BE2C (cell line): ENCODE data around the gene ABHD5.
"Not testable (repeated sequence)": the region's sequence is repeated elsewhere in the genome, so short reads cannot be mapped to it uniquely, and the experiment has no call there.

Experiments used
- DNase-seq: peaks from one replicate; pipeline ENCODE4 v3.0.0-alpha.2; 2020
- H3K27me3 ChIP-seq: fragments of 250-450 bp; sonication (Bioruptor Pico); 2 replicates; pipeline ENCODE4 v1.5.1; 2020; ENCODE audit warnings: mild to moderate bottlenecking
- H3K36me3 ChIP-seq: fragments of 250-450 bp; sonication (Bioruptor Pico); 2 replicates; pipeline ENCODE4 v1.5.1; 2020; ENCODE audit warnings: mild to moderate bottlenecking
- H3K4me1 ChIP-seq: fragments of 250-450 bp; sonication (Bioruptor Pico); 2 replicates; pipeline ENCODE4 v1.5.1; 2020
- H3K4me3 ChIP-seq: 2 replicates; pipeline ENCODE4 v1.5.1; 2011; ENCODE audit warnings: low read depth, low read length
- H3K9me3 ChIP-seq: fragments of 250-450 bp; sonication (Bioruptor Pico); 2 replicates; pipeline ENCODE4 v1.5.1; 2020
- CTCF ChIP-seq: IDR thresholded peaks from 2 replicates; pipeline ENCODE4 v1.5.1; 2012; ENCODE audit warnings: mild to moderate bottlenecking, low read depth, low read length

Gene ABHD5

DNA sequence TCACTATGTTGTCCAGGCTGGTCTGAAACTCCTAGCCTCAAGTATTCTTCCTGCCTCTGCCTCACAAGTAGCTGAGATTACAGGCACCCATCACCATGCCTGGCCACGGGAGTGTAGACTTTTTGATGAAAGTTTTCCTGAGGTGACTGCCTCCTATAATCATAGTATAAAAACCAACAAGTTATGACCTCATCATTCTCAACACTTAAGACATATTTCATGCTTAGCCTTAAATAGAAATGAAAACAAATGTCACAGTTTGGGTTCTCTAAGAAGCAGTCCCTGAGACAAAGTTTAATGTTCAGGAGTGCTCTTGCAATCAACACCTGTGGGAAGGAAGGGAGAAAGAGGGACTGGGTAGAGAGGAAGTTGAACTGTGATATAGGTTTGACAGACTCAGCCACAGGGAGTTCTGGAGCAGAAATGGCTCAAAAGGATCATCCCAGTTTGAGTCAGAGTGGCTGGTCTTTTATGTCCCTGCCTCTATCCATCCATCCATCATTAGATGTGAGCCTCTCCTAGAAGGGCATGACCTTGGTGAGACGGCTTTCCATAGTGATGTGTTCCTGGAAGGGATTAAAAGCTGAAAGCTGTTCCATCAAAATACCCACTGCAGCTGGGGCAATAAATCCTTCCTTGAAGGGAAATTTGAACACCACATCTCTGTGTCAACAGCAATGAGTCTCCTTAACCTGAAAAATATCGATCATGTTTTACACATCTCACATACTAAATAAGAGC, 16.2 kb upstream of the ABHD5 start:
- Histone ChIP-seq H3K27me3 (no peaks in the 10 kb centered on the region), H3K4me1 (no peaks in the 10 kb centered on the region), H3K9me3 (no peaks in the 10 kb centered on the region), H3K36me3 (no peaks in the 10 kb centered on the region), H3K4me3 (no peak overlapping the region)
- no peak for DNase-seq
- TF ChIP-seq CTCF, result no peak

DNA sequence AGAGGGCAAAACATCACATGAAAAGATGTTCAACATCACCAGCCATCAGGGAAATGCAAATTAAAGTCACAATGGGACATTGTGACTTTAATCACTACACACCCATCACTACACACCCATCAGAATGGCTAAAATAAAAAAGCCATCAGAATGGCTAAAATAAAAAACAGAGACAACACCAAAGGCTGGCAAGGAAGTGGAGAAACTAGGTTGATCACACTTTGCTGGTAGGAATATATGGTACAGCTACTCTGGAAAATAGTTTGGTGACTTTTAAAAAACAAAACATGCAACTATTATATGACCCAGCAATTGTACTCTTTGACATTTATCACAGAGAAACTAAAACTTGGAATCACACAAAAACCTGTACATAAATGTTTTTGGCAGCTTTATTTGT, 15.1 kb upstream of the ABHD5 start:
- Histone ChIP-seq H3K9me3 (no peaks in the 10 kb centered on the region), H3K36me3 (no peaks in the 10 kb centered on the region), H3K27me3 (no peaks in the 10 kb centered on the region), H3K4me3 (no peak overlapping the region), H3K4me1 (no peaks in the 10 kb centered on the region)
- DNase-seq, result no peak
- TF ChIP-seq CTCF, result no peak

DNA sequence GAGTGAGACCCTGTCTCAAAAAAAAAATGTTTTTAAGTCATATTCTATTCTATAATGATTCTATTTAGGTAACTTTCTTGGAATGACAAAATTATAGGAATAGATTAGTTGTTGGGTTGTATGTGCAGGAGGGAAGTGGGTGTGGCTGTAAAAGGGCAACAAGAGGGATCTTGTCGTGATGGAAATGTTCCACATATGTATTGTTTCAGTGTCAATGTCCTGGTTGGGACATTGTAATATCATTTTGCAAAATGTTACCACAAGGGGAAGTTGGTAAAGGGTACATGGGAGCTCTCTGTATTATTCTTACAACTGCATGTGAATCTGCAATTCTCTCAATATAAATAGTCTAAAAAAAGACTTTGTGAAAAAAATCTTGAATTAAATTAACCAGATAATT, 14.3 kb upstream of the ABHD5 start:
- H3K36me3 ChIP-seq, result no peaks in the 10 kb centered on the region
- H3K9me3 ChIP-seq, result no peaks in the 10 kb centered on the region
- no peak for DNase-seq
- H3K4me3 ChIP-seq, result no peak overlapping the region
- no peaks in the 10 kb centered on the region for H3K4me1 ChIP-seq
- TF ChIP-seq CTCF, result no peak
- H3K27me3 ChIP-seq, result no peaks in the 10 kb centered on the region

- not testable (repeated sequence) for H3K4me1 ChIP-seq, H3K9me3 ChIP-seq, H3K4me3 ChIP-seq, H3K27me3 ChIP-seq, DNase-seq, H3K36me3 ChIP-seq
Measured at GRCh38 chr3:43678375-43678774, 12.4 kb upstream of the ABHD5 start.

DNA sequence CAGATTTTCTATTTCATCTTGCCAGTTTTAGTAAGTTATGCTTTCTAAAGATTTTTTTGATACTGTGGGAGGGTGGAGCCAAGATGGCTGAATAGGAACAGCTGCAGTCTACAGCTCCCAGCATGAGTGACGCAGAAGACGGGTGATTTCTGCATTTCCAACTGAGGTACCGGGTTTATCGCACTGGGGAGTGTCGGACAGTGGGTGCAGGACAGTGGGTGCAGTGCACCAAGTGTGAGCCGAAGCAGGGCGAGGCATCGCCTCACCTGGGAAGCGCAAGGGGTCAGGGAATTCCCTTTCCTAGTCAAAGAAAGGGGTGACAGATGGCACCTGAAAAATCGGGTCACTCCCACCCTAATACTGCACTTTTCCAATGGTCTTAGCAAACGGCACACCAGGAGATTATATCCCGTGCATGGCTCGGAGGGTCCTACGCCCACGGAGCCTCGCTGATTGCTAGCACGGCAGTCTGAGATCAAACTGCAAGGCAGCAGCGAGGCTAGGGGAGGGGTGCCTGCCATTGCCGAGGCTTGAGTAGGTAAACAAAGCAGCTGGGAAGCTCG, 11.8 kb upstream of the ABHD5 start:
- not testable (repeated sequence) for DNase-seq, H3K36me3 ChIP-seq, H3K4me3 ChIP-seq, H3K27me3 ChIP-seq, H3K4me1 ChIP-seq, H3K9me3 ChIP-seq

- not testable (repeated sequence) for H3K27me3 ChIP-seq, H3K36me3 ChIP-seq, H3K9me3 ChIP-seq, H3K4me1 ChIP-seq, DNase-seq, H3K4me3 ChIP-seq
Measured at GRCh38 chr3:43680857-43681256, 9.9 kb upstream of the ABHD5 start.

DNA sequence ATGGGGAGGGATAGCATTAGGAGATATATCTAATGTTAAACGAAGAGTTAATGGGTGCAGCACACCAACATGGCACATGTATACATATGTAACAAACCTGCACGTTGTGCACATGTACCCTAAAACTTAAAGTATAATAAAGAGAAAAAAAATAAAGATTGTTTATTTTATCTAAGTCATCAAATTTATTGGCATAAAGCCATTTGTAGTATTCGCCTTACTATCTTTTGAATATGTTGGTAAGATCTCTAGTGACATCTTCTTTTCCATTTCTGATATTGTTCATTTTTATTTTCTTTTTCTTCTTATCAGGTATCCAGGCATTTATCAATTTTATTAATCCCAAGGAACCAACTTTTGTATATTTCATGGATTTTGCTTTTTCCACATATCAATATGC, 5.8 kb upstream of the ABHD5 start:
- no peaks in the 10 kb centered on the region for H3K36me3 ChIP-seq
- H3K27me3 ChIP-seq, result no peaks in the 10 kb centered on the region
- TF ChIP-seq CTCF, result no peak
- H3K4me1 ChIP-seq, result no peaks in the 10 kb centered on the region
- H3K4me3 ChIP-seq, result no peak overlapping the region
- no peaks in the 10 kb centered on the region for H3K9me3 ChIP-seq
- DNase-seq, result no peak
